H1 (cell line): ENCODE measurements around the gene TPD52L1.

ENCODE experiments used
- CBX5 ChIP-seq: fragments of 300-800, 300-1000 bp; sonication (generic); IDR thresholded peaks from 2 replicates; pipeline ENCODE4 v1.7.1; 2016; ENCODE audit warnings: antibody characterized with exemption, low read length, low read depth
- CTCF ChIP-seq, 3 experiments: IDR thresholded peaks; 1 replicate in 2 of 3; 2 replicates in 1 of 3; pipeline versions ENCODE4 v1.5.1 to v1.6.1; 2011; ENCODE audit warnings: low read length in 3 of 3, mild to moderate bottlenecking in 3 of 3, inconsistent platforms in 2 of 3, low read depth in 1 of 3, moderate library complexity in 1 of 3; ENCODE audit not compliant: insufficient read depth in 1 of 3; ENCODE audit errors: control extremely low read depth in 1 of 3
- EP300 ChIP-seq, 2 experiments: IDR thresholded peaks; 1 replicate in 1 of 2; 2 replicates in 1 of 2; pipeline ENCODE4 v1.6.1; 2011 to 2012; ENCODE audit warnings: low read depth in 2 of 2, low read length in 2 of 2, mild to moderate bottlenecking in 2 of 2, borderline replicate concordance in 1 of 2, inconsistent platforms in 1 of 2, moderate library complexity in 1 of 2
- POLR2A ChIP-seq, 2 experiments: IDR thresholded peaks; 1 replicate in 1 of 2; 2 replicates in 1 of 2; pipeline ENCODE4 v1.6.1; 2011; ENCODE audit warnings: low read depth in 2 of 2, low read length in 2 of 2, mild to moderate bottlenecking in 2 of 2; ENCODE audit errors: control extremely low read depth in 1 of 2
- POU5F1 ChIP-seq: IDR thresholded peaks from 2 replicates; pipeline ENCODE4 v1.6.1; 2011; ENCODE audit warnings: low read depth, mild to moderate bottlenecking, low read length, moderate library complexity
- SP1 ChIP-seq: IDR thresholded peaks from 2 replicates; pipeline ENCODE4 v1.6.1; 2011; ENCODE audit warnings: low read depth, low read length
- SRF ChIP-seq: IDR thresholded peaks from 2 replicates; pipeline ENCODE4 v1.6.1; 2011; ENCODE audit warnings: mild to moderate bottlenecking, low read depth, low read length, moderate library complexity
- TAF1 ChIP-seq: IDR thresholded peaks from 2 replicates; pipeline ENCODE4 v1.6.1; 2011; ENCODE audit warnings: mild to moderate bottlenecking, low read depth, low read length

- TF ChIP-seq CTCF (IDR thresholded peaks at IDR 0.05; ENCODE audit: control extremely low read depth in 1 of 3, insufficient read depth in 1 of 3, low read depth in 1 of 3, low read length in 3 of 3): no peak
- TF ChIP-seq SRF: no peak
- TF ChIP-seq POLR2A (IDR thresholded peaks at IDR 0.05; ENCODE audit: control extremely low read depth in 1 of 2, low read depth in 2 of 2, low read length in 2 of 2): no peak
- no peak for TF ChIP-seq SP1
- TF ChIP-seq CBX5: no peak
- no peak for TF ChIP-seq POU5F1
- TF ChIP-seq EP300 (IDR thresholded peaks at IDR 0.05; ENCODE audit: borderline replicate concordance in 1 of 2, low read depth in 2 of 2, low read length in 2 of 2): no peak
- no peak for TF ChIP-seq TAF1
These were observed 115.2 kb downstream of the TPD52L1 start for GRCh38 chr6:125268765-125269164.
